LNCaP clone FGC (cell line): ENCODE results near the gene KLK7.

Experiments
- DNase-seq: peaks from one replicate; pipeline ENCODE4 v3.0.0-alpha.2; 2011; ENCODE audit warnings: low read depth
- H3K4me3 ChIP-seq: 2 replicates; pipeline ENCODE4 v1.5.1; 2011; ENCODE audit warnings: mild to moderate bottlenecking, low read depth, low read length, control low read depth
- TF ChIP-seq, protein P1 (sequence below): IDR thresholded peaks from 2 replicates; pipeline ENCODE4 v1.5.1; 2012; ENCODE audit warnings: mild to moderate bottlenecking; ENCODE audit not compliant: control insufficient read depth, insufficient read depth; ENCODE audit errors: extremely low read depth

KLK7 gene

DNA sequence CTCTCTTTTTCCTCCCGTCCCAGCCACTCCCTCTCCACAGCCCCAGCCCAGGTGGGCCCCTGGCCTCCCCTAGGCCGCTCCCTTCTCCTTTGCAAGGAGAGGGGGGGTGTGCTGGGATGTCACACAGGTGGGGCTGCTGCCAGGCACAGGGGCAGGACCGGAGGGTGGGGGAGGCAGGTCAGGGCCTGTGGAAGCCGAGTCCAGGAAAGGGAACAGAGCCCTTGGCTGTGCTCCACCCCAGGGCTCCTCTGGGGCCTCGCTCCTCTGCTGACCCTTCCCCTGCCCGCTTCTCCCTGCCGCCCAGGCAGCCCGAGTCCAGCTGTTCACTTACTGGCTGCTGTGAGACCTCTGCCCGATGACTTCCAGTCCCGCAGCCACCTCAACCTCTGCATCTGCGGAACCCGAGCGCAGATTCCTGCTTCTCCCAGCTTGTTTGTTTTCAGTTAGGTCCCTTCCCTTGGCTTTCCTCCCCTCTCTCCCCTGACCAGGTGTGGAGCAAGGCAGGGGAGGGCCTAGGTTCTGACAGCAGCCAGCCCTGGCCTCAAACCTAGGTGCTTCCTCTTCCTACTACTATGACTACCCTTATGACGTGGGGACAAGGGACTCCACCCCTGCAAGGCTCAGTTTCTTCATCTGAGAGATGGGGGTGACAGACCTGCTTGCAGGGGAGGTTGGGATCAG is 43.5 kb upstream of the KLK7 start:
- no peak for DNase-seq
- no peak overlapping the region for H3K4me3 ChIP-seq
- TF ChIP-seq, protein P1, sequence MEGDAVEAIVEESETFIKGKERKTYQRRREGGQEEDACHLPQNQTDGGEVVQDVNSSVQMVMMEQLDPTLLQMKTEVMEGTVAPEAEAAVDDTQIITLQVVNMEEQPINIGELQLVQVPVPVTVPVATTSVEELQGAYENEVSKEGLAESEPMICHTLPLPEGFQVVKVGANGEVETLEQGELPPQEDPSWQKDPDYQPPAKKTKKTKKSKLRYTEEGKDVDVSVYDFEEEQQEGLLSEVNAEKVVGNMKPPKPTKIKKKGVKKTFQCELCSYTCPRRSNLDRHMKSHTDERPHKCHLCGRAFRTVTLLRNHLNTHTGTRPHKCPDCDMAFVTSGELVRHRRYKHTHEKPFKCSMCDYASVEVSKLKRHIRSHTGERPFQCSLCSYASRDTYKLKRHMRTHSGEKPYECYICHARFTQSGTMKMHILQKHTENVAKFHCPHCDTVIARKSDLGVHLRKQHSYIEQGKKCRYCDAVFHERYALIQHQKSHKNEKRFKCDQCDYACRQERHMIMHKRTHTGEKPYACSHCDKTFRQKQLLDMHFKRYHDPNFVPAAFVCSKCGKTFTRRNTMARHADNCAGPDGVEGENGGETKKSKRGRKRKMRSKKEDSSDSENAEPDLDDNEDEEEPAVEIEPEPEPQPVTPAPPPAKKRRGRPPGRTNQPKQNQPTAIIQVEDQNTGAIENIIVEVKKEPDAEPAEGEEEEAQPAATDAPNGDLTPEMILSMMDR, result no peak

DNA sequence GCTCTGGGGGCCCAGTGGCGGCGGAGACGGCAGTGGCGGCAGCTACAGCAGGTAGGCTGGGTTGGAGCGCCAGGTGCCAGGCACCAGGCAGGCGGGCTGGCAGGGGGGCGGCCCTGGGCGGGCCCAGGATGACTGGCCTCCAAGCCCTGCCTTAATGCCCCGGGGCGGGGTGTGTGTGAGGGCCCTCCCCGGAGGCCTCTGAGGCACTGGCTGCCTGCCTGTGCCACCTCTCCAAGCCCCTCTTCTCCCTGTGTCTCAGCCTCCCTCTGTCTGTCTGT is 42.8 kb upstream of the KLK7 start, which contains the start of gene KLK11:
Gene KLK11, minus strand, starts transcription at position 63 of the 278 bp plus-strand sequence. CDS start 985 bp downstream, outside the sequence.
- TF ChIP-seq, protein P1, result no peak
- no peak for DNase-seq
- H3K4me3 ChIP-seq, result no peak within 1 kb of the TSS

DNA sequence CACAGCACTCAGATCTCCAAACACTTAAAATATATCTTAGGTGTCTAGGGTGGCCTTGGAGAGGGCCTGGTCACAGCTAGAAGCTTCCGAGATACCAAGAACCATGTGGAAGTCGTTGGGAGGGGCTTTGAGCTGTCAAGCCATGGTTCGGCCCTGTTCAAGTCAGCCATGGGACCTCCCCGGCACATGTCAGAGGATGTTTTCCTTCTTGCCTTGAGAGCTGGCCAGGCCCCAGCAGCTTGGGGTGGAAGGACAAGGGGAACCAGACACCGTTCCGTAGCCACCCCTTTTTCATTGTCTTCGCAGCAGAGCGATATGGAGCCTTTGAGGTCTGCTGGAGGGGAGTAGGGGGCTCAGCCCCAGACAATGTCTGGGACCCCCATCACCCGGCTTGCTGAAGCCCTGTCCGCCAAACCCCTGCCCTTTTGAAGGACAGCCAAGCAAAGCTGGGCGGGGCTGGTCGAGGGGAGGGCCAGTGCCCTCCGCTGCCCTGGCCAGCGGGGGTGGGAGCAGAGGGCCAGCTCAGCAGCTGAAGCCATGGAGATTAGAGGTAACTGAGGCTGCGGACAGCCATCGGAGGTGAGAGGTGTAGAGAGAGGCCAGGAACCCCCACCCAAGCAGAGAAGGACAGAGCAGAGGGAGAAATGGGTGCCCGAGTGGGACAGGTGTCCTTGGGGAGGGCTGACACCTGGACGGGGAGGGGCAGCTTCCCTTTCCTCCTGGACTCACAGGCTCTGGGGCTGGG is 42.3 kb upstream of the KLK7 start:
- no peak for DNase-seq
- TF ChIP-seq, protein P1, result no peak

DNA sequence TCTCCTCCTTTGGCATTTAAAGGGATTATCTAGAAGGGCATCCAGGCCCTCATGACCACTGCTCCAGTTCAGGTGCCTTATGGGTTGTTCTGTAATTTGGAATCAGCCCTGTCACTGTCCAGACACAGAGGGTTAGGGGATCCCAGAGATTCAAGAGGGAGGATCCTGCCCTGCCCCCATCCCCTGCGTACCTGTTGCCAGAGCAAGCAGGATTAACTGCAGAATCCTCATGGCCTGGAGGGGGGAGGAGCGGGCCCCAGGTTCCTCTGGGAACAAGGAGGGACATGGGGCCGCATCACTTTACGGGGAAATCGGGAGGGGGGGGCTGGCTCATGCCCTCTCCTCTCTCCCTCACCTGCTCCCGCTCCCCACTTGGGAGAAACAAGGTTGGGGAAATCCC is 41.7 kb upstream of the KLK7 start:
- no peak for DNase-seq
- TF ChIP-seq, protein P1, result no peak

More for the DNA sequence above, 42.3 kb upstream of the KLK7 start:
- no peak overlapping the region for H3K4me3 ChIP-seq

DNA sequence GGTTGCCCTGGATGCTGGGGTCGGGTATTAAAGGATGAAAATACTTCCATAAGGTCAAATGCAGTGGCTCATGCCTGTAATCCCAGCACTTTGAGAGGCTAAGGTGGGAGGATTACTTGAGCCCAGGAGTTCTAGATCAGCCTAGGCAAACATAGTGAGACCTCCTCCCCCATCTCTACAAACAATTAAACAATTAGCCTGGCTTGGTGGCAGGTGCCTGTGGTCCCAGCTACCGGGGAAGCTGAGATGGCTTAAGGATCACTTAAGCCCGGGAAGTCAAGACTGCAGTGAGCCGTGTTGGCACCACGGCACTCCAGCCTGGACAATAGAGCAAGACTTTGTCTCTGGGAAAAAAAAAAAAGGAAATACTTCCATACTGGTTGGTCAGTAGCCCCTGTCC is 41.2 kb upstream of the KLK7 start:
- DNase-seq, result no peak
- TF ChIP-seq, protein P1, result no peak

More for the DNA sequence above, 41.7 kb upstream of the KLK7 start:
- H3K4me3 ChIP-seq, result no peak overlapping the region

DNA sequence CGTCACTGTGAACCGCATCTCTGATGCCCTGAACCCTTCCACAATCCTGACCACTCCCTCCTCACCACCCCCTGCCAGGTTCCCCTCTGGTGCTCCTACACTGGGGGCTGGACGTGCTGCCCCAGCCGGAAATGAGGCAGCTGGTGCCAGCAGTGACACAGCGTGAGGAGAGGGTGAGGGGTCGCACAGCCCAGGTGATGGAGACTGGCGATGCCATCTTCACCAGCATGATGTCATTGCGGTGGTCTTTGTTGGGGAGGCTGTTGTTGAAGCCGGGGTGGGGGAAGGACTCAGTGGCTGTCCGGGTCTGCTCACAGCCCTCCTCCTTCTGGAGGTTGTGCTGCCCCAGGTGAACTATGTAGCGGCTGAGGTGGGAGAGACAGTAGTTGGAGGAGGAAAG is 40.2 kb upstream of the KLK7 start:
- no peak overlapping the region for H3K4me3 ChIP-seq
- no peak for DNase-seq
- TF ChIP-seq, protein P1, result no peak

More for the DNA sequence above, 41.2 kb upstream of the KLK7 start:
- H3K4me3 ChIP-seq, result no peak overlapping the region
